RWPE1 (cell line): ENCODE results near the gene ARHGEF40.
A peak's percentile ranks its signal among the peaks of the same experiment; 100 is the strongest.

Source experiments
- CTCF ChIA-PET: fragments of 350-600 bp; sonication (Branson Sonifier 250); formaldehyde crosslinking; extraction: SDS; loops from one replicate; lab custom pipeline; 2021; lab: Yijun Ruan, JAX
- POLR2A ChIA-PET: fragments of 400-600 bp; formaldehyde crosslinking; extraction: SDS; loops from one replicate; lab custom pipeline; 2020; ENCODE audit warnings: antibody characterized with exemption; ENCODE audit not compliant: low non-redundant PET; lab: Yijun Ruan, JAX
- DNase-seq: peaks from one replicate; pipeline ENCODE4 v3.0.0; 2012; ENCODE audit warnings: low spot score
- H3K27ac ChIP-seq: fragments of 450-650 bp; 2 replicates; pipeline ENCODE4 v1.5.1; 2017
- CTCF ChIP-seq: fragments of 450-650 bp; conservative IDR thresholded peaks from 2 replicates; pipeline ENCODE4 v1.5.1; 2017; ENCODE audit warnings: low read depth, mild to moderate bottlenecking

ARHGEF40 gene

GRCh38 chr14:21093769-21094681 lies 23.9 kb downstream of the ARHGEF40 start:
- DNase-seq, result no peak
- peak overlapping the region; percentile 50 for H3K27ac ChIP-seq
- CTCF ChIA-PET, result interaction anchor here (0.6 to 3.7 kb wide), 3 partner anchors 10 to 97 kb away, joined by 6 to 72 read pairs (median 23); partner anchors contain the start of gene TMEM253
- POLR2A ChIA-PET, result interaction anchor here (0.6 to 1.0 kb wide), 2 partner anchors 20 to 24 kb away, joined by 3 to 5 read pairs; partner anchors contain the start of gene ARHGEF40
- no peak for TF ChIP-seq CTCF

- no peak for DNase-seq
- POLR2A ChIA-PET, result no interaction called here
- CTCF ChIA-PET, result interaction anchor here (0.8 to 1.4 kb wide), 3 partner anchors 8 to 81 kb away, joined by 3 to 5 read pairs (median 3); no protein-coding TSS in a partner anchor
- no peak for TF ChIP-seq CTCF
- no peak overlapping the region for H3K27ac ChIP-seq
These were observed 25.5 kb downstream of the ARHGEF40 start for GRCh38 chr14:21095430-21096205.

GRCh38 chr14:21096438-21096837 lies 26.3 kb downstream of the ARHGEF40 start:
- ChIA-PET POLR2A (no interaction called here), CTCF (interaction anchor here (1.0 kb wide), 1 partner anchor 35 kb away, joined by 3 read pairs; no protein-coding TSS in a partner anchor)
- TF ChIP-seq CTCF, result no peak
- no peak overlapping the region for H3K27ac ChIP-seq
- no peak for DNase-seq

GRCh38 chr14:21096978-21097635 lies 27.0 kb downstream of the ARHGEF40 start:
- no peak for DNase-seq
- peak overlapping the region; percentile 94 for H3K27ac ChIP-seq
- TF ChIP-seq CTCF, result no peak
- ChIA-PET POLR2A (no interaction called here), CTCF (no interaction called here)

- peak overlapping the region; percentile 94 for H3K27ac ChIP-seq
- DNase-seq, result no peak
- TF ChIP-seq CTCF, result no peak
- ChIA-PET POLR2A (no interaction called here), CTCF (no interaction called here)
These were observed 27.6 kb downstream of the ARHGEF40 start for GRCh38 chr14:21097636-21098075.
